ENCODE data around the gene PLET1. TPM values are rescaled to one million over a fixed set of nuclear protein-coding genes. Genes with fewer than 3 reads are reported as not detected.
A peak's percentile ranks its signal among the peaks of the same experiment; 100 is the strongest.

Gene PLET1
- polyA plus RNA-seq, 1 donor (not counting 4 experiments of a cell fraction or from before 2014, with no cell fraction given) = not detected

GRCh38 chr11:112219476-112220232 lies 41.0 kb downstream of the PLET1 start:
- H2AFZ ChIP-seq (ENCODE audit: control insufficient read depth, low read length) = no peak overlapping the region
- no peak overlapping the region for H3K27ac ChIP-seq (ENCODE audit: control insufficient read depth, insufficient read depth, low read length)
- TF ChIP-seq EZH2 (IDR thresholded peaks at IDR 0.05; ENCODE audit: low read length) (no peak), CTCF (optimal IDR thresholded peaks at IDR 0.05 in 1 of 3, IDR thresholded peaks at IDR 0.05 in 1 of 3, conservative IDR thresholded peaks at IDR 0.05 in 1 of 3; ENCODE audit: extremely low read depth in 1 of 3, insufficient read depth in 2 of 3, low read length in 3 of 3) (peak; percentile 43 to 68 (median 63))
- no peak overlapping the region for H3K9ac ChIP-seq (ENCODE audit: control insufficient read depth, extremely low read depth, insufficient read depth, low read length)
- DNase-seq (ENCODE audit: low read depth, low spot score) (no peak), FAIRE-seq (peak; percentile 86)
- H3K36me3 ChIP-seq (ENCODE audit: control insufficient read depth in 2 of 2, extremely low read depth in 1 of 2, insufficient read depth in 2 of 2, low read length in 2 of 2) = no peaks in the 10 kb centered on the region
- H3K9me1 ChIP-seq (ENCODE audit: control insufficient read depth, extremely low read depth, insufficient read depth, low read length) = no peaks in the 10 kb centered on the region
- H3K27me3 ChIP-seq (ENCODE audit: control insufficient read depth, extremely low read depth, insufficient read depth, low read length) = no peaks in the 10 kb centered on the region
- dilution Hi-C loops (cut with MboI; ENCODE audit: extremely low pct_ligation_motif_present, low sequenced_read_pairs) = no loop called here
- no peaks in the 10 kb centered on the region for H4K20me1 ChIP-seq (ENCODE audit: control insufficient read depth, extremely low read depth, insufficient read depth, low read length)
- H3K4me3 ChIP-seq (ENCODE audit: control insufficient read depth in 2 of 3, extremely low read depth in 1 of 3, insufficient read depth in 2 of 3, low read depth in 1 of 3, low read length in 3 of 3) = no peak overlapping the region
- no peaks in the 10 kb centered on the region for H3K79me2 ChIP-seq (ENCODE audit: control insufficient read depth, insufficient read depth, low read length)
- no peaks in the 10 kb centered on the region for H3K9me3 ChIP-seq (ENCODE audit: control insufficient read depth, low read depth, low read length)
- H3K4me2 ChIP-seq (ENCODE audit: control insufficient read depth, extremely low read depth, insufficient read depth, low read depth, low read length) = no peak overlapping the region
- peaks cover 22% of the 10 kb centered on the region for H3K4me1 ChIP-seq (ENCODE audit: control insufficient read depth, extremely low read depth, insufficient read depth, low read length)

GRCh38 chr11:112216561-112217105 lies 44.0 kb downstream of the PLET1 start:
- DNase-seq (ENCODE audit: low read depth, low spot score) (no peak), FAIRE-seq (no peak)
- no peaks in the 10 kb centered on the region for H3K36me3 ChIP-seq (ENCODE audit: control insufficient read depth in 2 of 2, extremely low read depth in 1 of 2, insufficient read depth in 2 of 2, low read length in 2 of 2)
- H3K27me3 ChIP-seq (ENCODE audit: control insufficient read depth, extremely low read depth, insufficient read depth, low read length) = no peaks in the 10 kb centered on the region
- no peak overlapping the region for H3K4me3 ChIP-seq (ENCODE audit: control insufficient read depth in 2 of 3, extremely low read depth in 1 of 3, insufficient read depth in 2 of 3, low read depth in 1 of 3, low read length in 3 of 3)
- no peaks in the 10 kb centered on the region for H3K9me1 ChIP-seq (ENCODE audit: control insufficient read depth, extremely low read depth, insufficient read depth, low read length)
- no peak overlapping the region for H3K9ac ChIP-seq (ENCODE audit: control insufficient read depth, extremely low read depth, insufficient read depth, low read length)
- no peak overlapping the region for H3K27ac ChIP-seq (ENCODE audit: control insufficient read depth, insufficient read depth, low read length)
- dilution Hi-C loops (cut with MboI; ENCODE audit: extremely low pct_ligation_motif_present, low sequenced_read_pairs) = no loop called here
- no peak overlapping the region for H3K4me2 ChIP-seq (ENCODE audit: control insufficient read depth, extremely low read depth, insufficient read depth, low read depth, low read length)
- no peaks in the 10 kb centered on the region for H3K79me2 ChIP-seq (ENCODE audit: control insufficient read depth, insufficient read depth, low read length)
- TF ChIP-seq CTCF (optimal IDR thresholded peaks at IDR 0.05 in 1 of 3, IDR thresholded peaks at IDR 0.05 in 1 of 3, conservative IDR thresholded peaks at IDR 0.05 in 1 of 3; ENCODE audit: extremely low read depth in 1 of 3, insufficient read depth in 2 of 3, low read length in 3 of 3) = no peak
- no peak for TF ChIP-seq EZH2 (IDR thresholded peaks at IDR 0.05; ENCODE audit: low read length)
- H3K4me1 ChIP-seq (ENCODE audit: control insufficient read depth, extremely low read depth, insufficient read depth, low read length) = peaks cover 29% of the 10 kb centered on the region
- H2AFZ ChIP-seq (ENCODE audit: control insufficient read depth, low read length) = no peak overlapping the region
- H3K9me3 ChIP-seq (ENCODE audit: control insufficient read depth, low read depth, low read length) = no peaks in the 10 kb centered on the region
- no peaks in the 10 kb centered on the region for H4K20me1 ChIP-seq (ENCODE audit: control insufficient read depth, extremely low read depth, insufficient read depth, low read length)

Data from keratinocyte (primary cell).